HEK293T (cell line): ENCODE results near the gene REEP6.
"Not testable (repeated sequence)": the region's sequence is repeated elsewhere in the genome, so short reads cannot be mapped to it uniquely, and the experiment has no call there.

Source experiments
- CTCF ChIA-PET: fragments of 350-600 bp; formaldehyde crosslinking; extraction: SDS; loops from one replicate; lab custom pipeline; 2021; ENCODE audit warnings: antibody characterized with exemption, inconsistent platforms; lab: Yijun Ruan, JAX
- POLR2A ChIA-PET: fragments of 350-600 bp; formaldehyde crosslinking; extraction: SDS; loops from one replicate; lab custom pipeline; 2020; ENCODE audit warnings: antibody characterized with exemption, inconsistent platforms; lab: Yijun Ruan, JAX
- DNase-seq: peaks from one replicate; pipeline ENCODE4 v3.0.0; 2012; ENCODE audit warnings: mixed read lengths; ENCODE audit errors: extremely low spot score
- ARNT ChIP-seq: fragments of 450-650 bp; IDR thresholded peaks from 2 replicates; pipeline ENCODE4 v1.6.1; 2017; ENCODE audit warnings: mild to moderate bottlenecking
- BHLHE40 ChIP-seq: fragments of 450-650 bp; IDR thresholded peaks from 2 replicates; pipeline ENCODE4 v1.6.1; 2016; ENCODE audit warnings: mild to moderate bottlenecking, moderate library complexity, borderline replicate concordance
- CTBP1 ChIP-seq: fragments of 450-650 bp; IDR thresholded peaks from 2 replicates; pipeline ENCODE4 v1.6.1; 2016; ENCODE audit warnings: borderline replicate concordance
- ELF4 ChIP-seq: fragments of 450-650 bp; IDR thresholded peaks from 2 replicates; pipeline ENCODE4 v1.6.1; 2017; ENCODE audit warnings: antibody characterized with exemption
- FOXA1 ChIP-seq: fragments of 450-650 bp; IDR thresholded peaks from 2 replicates; pipeline ENCODE4 v1.6.1; 2016; ENCODE audit warnings: mild to moderate bottlenecking
- FOXK2 ChIP-seq: fragments of 450-650 bp; IDR thresholded peaks from 2 replicates; pipeline ENCODE4 v1.6.1; 2016; ENCODE audit warnings: mild to moderate bottlenecking
- FOXM1 ChIP-seq: fragments of 450-650 bp; IDR thresholded peaks from 2 replicates; pipeline ENCODE4 v1.6.1; 2017; ENCODE audit warnings: mild to moderate bottlenecking, borderline replicate concordance
- HDGF ChIP-seq: fragments of 450-650 bp; IDR thresholded peaks from 2 replicates; pipeline ENCODE4 v1.6.1; 2017; ENCODE audit warnings: antibody characterized with exemption, borderline replicate concordance
- L3MBTL2 ChIP-seq: fragments of 450-650 bp; conservative IDR thresholded peaks from 2 replicates; pipeline ENCODE4 v1.6.1; 2016; ENCODE audit warnings: mild to moderate bottlenecking
- LEF1 ChIP-seq: fragments of 450-650 bp; IDR thresholded peaks from 2 replicates; pipeline ENCODE4 v1.6.1; 2017; ENCODE audit warnings: mild to moderate bottlenecking, borderline replicate concordance
- NFRKB ChIP-seq: fragments of 450-650 bp; IDR thresholded peaks from 2 replicates; pipeline ENCODE4 v1.6.1; 2016; ENCODE audit warnings: mild to moderate bottlenecking, moderate library complexity
- PKNOX1 ChIP-seq: fragments of 450-650 bp; IDR thresholded peaks from 2 replicates; pipeline ENCODE4 v1.6.1; 2016
- SP1 ChIP-seq: fragments of 450-650 bp; IDR thresholded peaks from 2 replicates; pipeline ENCODE4 v1.6.1; 2017
- SUZ12 ChIP-seq: fragments of 450-650 bp; IDR thresholded peaks from 2 replicates; pipeline ENCODE4 v1.6.1; 2016; ENCODE audit warnings: mild to moderate bottlenecking
- TARDBP ChIP-seq: fragments of 450-650 bp; IDR thresholded peaks from 2 replicates; pipeline ENCODE4 v1.6.1; 2016
- ZNF384 ChIP-seq: fragments of 450-650 bp; IDR thresholded peaks from 2 replicates; pipeline ENCODE4 v1.6.1; 2016

Gene REEP6

GRCh38 chr19:1526979-1527649 lies 36.1 kb downstream of the REEP6 start:
- ChIA-PET CTCF (no interaction called here), POLR2A (no interaction called here)
- DNase-seq = no peak
- TF ChIP-seq FOXM1 (no peak), FOXK2 (no peak), ARNT (no peak), SUZ12 (no peak), ZNF384 (no peak), LEF1 (no peak), SP1 (no peak), ELF4 (no peak), PKNOX1 (no peak), FOXA1 (no peak), HDGF (no peak), CTBP1 (no peak), TARDBP (no peak), NFRKB (no peak)

- POLR2A ChIA-PET = no interaction called here
- TF ChIP-seq ZNF384 (no peak), ARNT (no peak), PKNOX1 (no peak), FOXM1 (no peak), SP1 (no peak), TARDBP (no peak), HDGF (no peak), LEF1 (no peak), CTBP1 (no peak), FOXA1 (no peak), ELF4 (no peak), BHLHE40 (no peak), NFRKB (no peak), SUZ12 (no peak), L3MBTL2 (no peak), FOXK2 (no peak)
- CTCF ChIA-PET = no interaction called here
- no peak for DNase-seq
These were observed 36.8 kb downstream of the REEP6 start for GRCh38 chr19:1527650-1528309.

- DNase-seq = no peak
- ChIA-PET CTCF (no interaction called here), POLR2A (no interaction called here)
These were observed 37.8 kb downstream of the REEP6 start for GRCh38 chr19:1528596-1529429.

GRCh38 chr19:1529430-1529816 lies 38.4 kb downstream of the REEP6 start:
- CTCF ChIA-PET = no interaction called here
- POLR2A ChIA-PET = no interaction called here
- TF ChIP-seq FOXA1 = no peak
- TF ChIP-seq ARNT = no peak
- TF ChIP-seq ELF4 = no peak
- TF ChIP-seq LEF1 = no peak
- no peak for TF ChIP-seq BHLHE40
- no peak for TF ChIP-seq L3MBTL2
- no peak for TF ChIP-seq FOXK2
- TF ChIP-seq NFRKB = no peak
- no peak for TF ChIP-seq PKNOX1
- no peak for TF ChIP-seq TARDBP
- no peak for TF ChIP-seq FOXM1
- no peak for TF ChIP-seq HDGF
- TF ChIP-seq SUZ12 = no peak
- TF ChIP-seq ZNF384 = no peak
- DNase-seq = no peak

More at GRCh38 chr19:1528596-1529429, 37.8 kb downstream of the REEP6 start:
- TF ChIP-seq LEF1 (no peak), TARDBP (no peak), PKNOX1 (no peak), ELF4 (no peak), FOXK2 (no peak), CTBP1 (no peak), SUZ12 (no peak), FOXA1 (no peak)

GRCh38 chr19:1530856-1531255 lies 39.9 kb downstream of the REEP6 start:
- CTCF ChIA-PET, DNase-seq, POLR2A ChIA-PET: not testable (repeated sequence)
